ENCODE measurements around the gene PHOSPHO2.

Gene PHOSPHO2

GRCh38 chr2:169718930-169719504 is 24.7 kb downstream of the PHOSPHO2 start:
- DNase-seq = no peak

GRCh38 chr2:169721016-169721415 is 26.7 kb downstream of the PHOSPHO2 start:
- DNase-seq = no peak

GRCh38 chr2:169727065-169727464 is 32.8 kb downstream of the PHOSPHO2 start:
- peak; percentile 56 for DNase-seq

- DNase-seq = peak; percentile 51
Observed at GRCh38 chr2:169729274-169729605, 35.0 kb downstream of the PHOSPHO2 start.

GRCh38 chr2:169732075-169732474 is 37.8 kb downstream of the PHOSPHO2 start:
- DNase-seq = no peak

- peak; percentile 17 for DNase-seq
Observed at GRCh38 chr2:169732583-169733358, 38.5 kb downstream of the PHOSPHO2 start.

GRCh38 chr2:169734169-169734847 is 40.0 kb downstream of the PHOSPHO2 start:
- peak; percentile 75 for DNase-seq

- DNase-seq = peak; percentile 45
Observed at GRCh38 chr2:169735623-169736022, 41.4 kb downstream of the PHOSPHO2 start.

GRCh38 chr2:169736902-169737301 is 42.6 kb downstream of the PHOSPHO2 start:
- DNase-seq = no peak

GRCh38 chr2:169738566-169739229 is 44.4 kb downstream of the PHOSPHO2 start:
- DNase-seq = peak; percentile 9

- DNase-seq = peak; percentile 69
Observed at GRCh38 chr2:169739351-169739750, 45.1 kb downstream of the PHOSPHO2 start.

GRCh38 chr2:169743549-169743948 is 49.3 kb downstream of the PHOSPHO2 start:
- DNase-seq = no peak

GRCh38 chr2:169746240-169746639 is 52.0 kb downstream of the PHOSPHO2 start:
- DNase-seq = peak; percentile 10

- no peak for DNase-seq
Observed at GRCh38 chr2:169748319-169748718, 54.0 kb downstream of the PHOSPHO2 start.

Measured in NCI-H69 (cell line).